ENCODE results near the gene PHF21A.

Gene PHF21A

DNA sequence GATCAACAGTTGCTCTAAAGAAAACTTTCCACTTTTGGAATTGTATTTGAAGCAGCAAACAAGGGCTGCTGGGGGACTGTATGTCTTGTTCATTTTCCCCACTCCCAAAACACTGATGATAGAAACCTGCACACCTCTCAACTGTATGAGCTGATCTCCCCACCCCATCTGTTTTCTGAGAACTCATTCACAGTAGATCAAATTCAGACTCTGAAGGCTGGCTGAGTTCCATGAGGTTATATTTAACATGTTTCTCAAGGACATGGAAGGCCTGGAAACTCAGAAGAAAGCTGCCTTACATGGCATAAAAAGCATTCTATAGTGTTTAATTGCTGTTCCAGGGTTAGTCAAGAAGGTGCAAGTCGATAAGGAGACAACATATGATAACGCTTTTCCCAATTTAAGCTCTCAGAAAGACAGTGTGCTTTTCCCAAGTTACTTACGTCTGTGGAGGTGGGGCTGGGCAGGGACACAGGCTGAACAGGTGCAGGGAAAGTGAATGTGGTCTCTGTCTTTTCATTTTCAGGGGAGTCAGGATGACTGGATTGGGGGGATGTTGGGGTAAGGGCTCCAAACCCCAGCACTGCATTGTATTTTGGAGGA lies 175.8 kb downstream of the PHF21A start:
- Histone ChIP-seq H3K27ac (ENCODE audit: low read depth, low read length) (no peak overlapping the region), H3K4me1 (ENCODE audit: control insufficient read depth in 1 of 2, insufficient read depth in 2 of 2, low read length in 2 of 2) (no peaks in the 10 kb centered on the region), H3K9me3 (ENCODE audit: control insufficient read depth in 1 of 2, low read length in 2 of 2) (no peaks in the 10 kb centered on the region), H3K4me3 (ENCODE audit: low read depth in 1 of 2, low read length in 2 of 2) (no peak overlapping the region), H3K36me3 (ENCODE audit: control insufficient read depth in 1 of 2, insufficient read depth in 2 of 2, low read length in 2 of 2) (peaks cover 25 to 56% of the 10 kb centered on the region in 2 donors), H3K27me3 (ENCODE audit: control insufficient read depth in 1 of 2, insufficient read depth in 2 of 2, low read length in 2 of 2) (no peaks in the 10 kb centered on the region), H3K9ac (ENCODE audit: low read depth in 1 of 2, low read length in 2 of 2) (no peak overlapping the region)

DNA sequence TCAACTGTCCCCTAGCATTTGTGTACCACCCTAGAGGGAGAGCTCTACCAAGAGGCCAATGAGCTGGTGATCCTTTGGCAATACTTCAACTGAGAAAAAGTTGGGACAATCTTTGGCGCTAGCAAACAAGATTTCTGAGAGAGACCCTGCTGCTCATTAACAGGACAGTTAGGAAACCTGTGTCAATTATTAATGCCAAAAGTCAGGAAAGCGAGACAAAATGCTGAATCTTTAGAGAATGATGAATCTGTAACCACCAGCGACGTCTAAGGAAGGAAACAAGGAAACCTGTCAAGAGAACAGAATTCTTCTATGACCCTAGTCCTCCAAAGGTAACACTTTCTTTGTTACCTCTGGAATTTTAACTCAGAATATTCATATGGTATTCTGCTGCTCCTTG lies 178.9 kb downstream of the PHF21A start:
- no peak overlapping the region for H3K9ac ChIP-seq (ENCODE audit: low read depth in 1 of 2, low read length in 2 of 2)
- H3K9me3 ChIP-seq (ENCODE audit: control insufficient read depth in 1 of 2, low read length in 2 of 2) = no peaks in the 10 kb centered on the region
- peaks cover 7 to 28% of the 10 kb centered on the region in 2 donors for H3K36me3 ChIP-seq (ENCODE audit: control insufficient read depth in 1 of 2, insufficient read depth in 2 of 2, low read length in 2 of 2)
- H3K4me3 ChIP-seq (ENCODE audit: low read depth in 1 of 2, low read length in 2 of 2) = no peak overlapping the region
- no peaks in the 10 kb centered on the region for H3K27me3 ChIP-seq (ENCODE audit: control insufficient read depth in 1 of 2, insufficient read depth in 2 of 2, low read length in 2 of 2)
- no peaks in the 10 kb centered on the region for H3K4me1 ChIP-seq (ENCODE audit: control insufficient read depth in 1 of 2, insufficient read depth in 2 of 2, low read length in 2 of 2)
- H3K27ac ChIP-seq (ENCODE audit: low read depth, low read length) = no peak overlapping the region

DNA sequence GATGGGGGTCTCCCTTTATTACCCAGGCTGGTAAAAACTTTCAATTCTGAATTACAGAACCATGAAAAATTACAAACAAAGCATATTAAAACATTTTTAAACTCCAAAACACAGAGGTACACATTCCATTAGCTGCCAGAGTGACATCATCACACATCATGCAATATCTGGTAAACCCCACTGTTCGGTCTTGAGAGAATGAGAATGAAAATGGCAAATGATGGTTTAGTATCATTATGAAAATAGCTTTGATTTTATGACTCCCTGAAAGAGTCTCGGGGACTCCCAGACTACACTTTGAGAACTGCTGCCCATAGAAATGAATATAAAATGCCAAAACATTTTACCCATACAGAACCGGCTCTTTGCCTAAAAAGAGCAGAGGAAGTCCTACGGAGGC lies 180.0 kb downstream of the PHF21A start:
- Histone ChIP-seq H3K9me3 (ENCODE audit: control insufficient read depth in 1 of 2, low read length in 2 of 2) (no peaks in the 10 kb centered on the region), H3K36me3 (ENCODE audit: control insufficient read depth in 1 of 2, insufficient read depth in 2 of 2, low read length in 2 of 2) (peaks cover 3 to 23% of the 10 kb centered on the region in 2 donors), H3K9ac (ENCODE audit: low read depth in 1 of 2, low read length in 2 of 2) (no peak overlapping the region), H3K4me1 (ENCODE audit: control insufficient read depth in 1 of 2, insufficient read depth in 2 of 2, low read length in 2 of 2) (no peaks in the 10 kb centered on the region), H3K27me3 (ENCODE audit: control insufficient read depth in 1 of 2, insufficient read depth in 2 of 2, low read length in 2 of 2) (no peaks in the 10 kb centered on the region), H3K27ac (ENCODE audit: low read depth, low read length) (no peak overlapping the region), H3K4me3 (ENCODE audit: low read depth in 1 of 2, low read length in 2 of 2) (no peak overlapping the region)

DNA sequence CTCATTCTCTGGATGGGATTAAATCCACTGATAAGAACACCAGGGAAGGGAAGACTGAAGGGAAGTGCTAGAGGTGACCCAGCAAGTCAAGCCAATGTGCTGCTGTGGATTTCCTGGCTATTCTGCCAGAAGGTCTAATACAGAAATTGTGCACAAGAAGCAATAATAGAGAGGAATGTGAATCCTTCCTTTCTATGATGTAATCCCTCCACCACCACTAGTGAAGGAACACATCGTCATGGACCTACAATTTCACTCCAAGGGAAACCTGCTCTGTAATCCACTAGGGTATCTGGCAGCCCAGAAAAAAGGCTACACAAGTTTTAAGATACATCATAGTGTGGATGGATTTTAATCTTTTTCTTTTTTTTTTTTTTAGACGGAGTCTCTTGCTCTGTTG lies 181.4 kb downstream of the PHF21A start:
- H3K9ac ChIP-seq (ENCODE audit: low read depth in 1 of 2, low read length in 2 of 2) = no peak overlapping the region
- no peaks in the 10 kb centered on the region for H3K27me3 ChIP-seq (ENCODE audit: control insufficient read depth in 1 of 2, insufficient read depth in 2 of 2, low read length in 2 of 2)
- no peak overlapping the region for H3K4me3 ChIP-seq (ENCODE audit: low read depth in 1 of 2, low read length in 2 of 2)
- H3K9me3 ChIP-seq (ENCODE audit: control insufficient read depth in 1 of 2, low read length in 2 of 2) = no peaks in the 10 kb centered on the region
- no peaks in the 10 kb centered on the region for H3K4me1 ChIP-seq (ENCODE audit: control insufficient read depth in 1 of 2, insufficient read depth in 2 of 2, low read length in 2 of 2)
- H3K36me3 ChIP-seq (ENCODE audit: control insufficient read depth in 1 of 2, insufficient read depth in 2 of 2, low read length in 2 of 2) = peaks cover 9 to 24% of the 10 kb centered on the region in 2 donors
- H3K27ac ChIP-seq (ENCODE audit: low read depth, low read length) = no peak overlapping the region

DNA sequence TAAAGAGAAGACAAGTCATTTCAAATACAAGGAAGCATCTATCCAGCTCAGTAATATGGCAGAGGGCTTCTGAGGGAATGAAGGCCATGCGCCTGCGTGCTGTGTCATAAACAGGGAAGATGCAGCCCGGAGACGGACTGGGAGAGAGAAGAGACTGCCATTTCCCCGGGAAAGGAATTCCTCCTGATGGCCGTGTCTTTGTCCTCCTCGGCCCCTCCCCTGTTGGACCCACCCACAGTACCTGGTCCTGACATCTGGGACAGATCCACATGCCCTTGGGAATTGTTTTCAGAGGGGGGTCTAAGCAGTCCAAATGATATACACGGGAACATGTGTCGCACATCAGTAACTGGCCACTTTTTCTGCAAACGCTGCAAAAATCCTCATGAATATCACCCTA lies 183.3 kb downstream of the PHF21A start:
- H3K4me3 ChIP-seq (ENCODE audit: low read depth in 1 of 2, low read length in 2 of 2) = no peak overlapping the region
- H3K27me3 ChIP-seq (ENCODE audit: control insufficient read depth in 1 of 2, insufficient read depth in 2 of 2, low read length in 2 of 2) = no peaks in the 10 kb centered on the region
- H3K36me3 ChIP-seq (ENCODE audit: control insufficient read depth in 1 of 2, insufficient read depth in 2 of 2, low read length in 2 of 2) = peaks cover 21 to 38% of the 10 kb centered on the region in 2 donors
- H3K9ac ChIP-seq (ENCODE audit: low read depth in 1 of 2, low read length in 2 of 2) = no peak overlapping the region
- H3K4me1 ChIP-seq (ENCODE audit: control insufficient read depth in 1 of 2, insufficient read depth in 2 of 2, low read length in 2 of 2) = no peaks in the 10 kb centered on the region
- H3K27ac ChIP-seq (ENCODE audit: low read depth, low read length) = no peak overlapping the region
- no peaks in the 10 kb centered on the region for H3K9me3 ChIP-seq (ENCODE audit: control insufficient read depth in 1 of 2, low read length in 2 of 2)

DNA sequence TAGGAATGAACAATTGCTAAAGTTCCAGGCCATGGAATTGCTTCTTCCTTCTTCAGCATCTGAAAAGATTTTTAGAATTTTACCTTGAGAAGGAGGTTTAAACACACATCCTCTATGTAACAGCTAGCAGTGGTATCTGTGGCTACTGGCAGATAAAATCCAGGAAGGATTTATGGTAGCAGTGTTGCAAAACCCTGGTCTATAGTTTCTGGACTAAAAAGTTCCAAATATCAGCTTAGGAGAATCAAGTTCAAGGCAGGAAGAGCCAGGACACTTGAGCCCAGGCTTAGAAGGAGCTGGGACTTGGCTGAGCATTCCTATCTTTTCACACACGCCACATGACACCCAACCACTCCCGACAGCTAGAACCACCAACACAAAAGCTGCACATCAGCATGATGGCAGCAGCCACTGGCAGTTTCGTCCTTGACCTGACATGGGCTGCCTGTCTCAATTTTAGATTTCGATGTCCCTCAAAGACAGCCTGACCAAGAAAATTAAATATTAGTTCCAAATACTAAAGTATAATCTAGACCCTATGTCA lies 184.7 kb downstream of the PHF21A start:
- Histone ChIP-seq H3K27me3 (ENCODE audit: control insufficient read depth in 1 of 2, insufficient read depth in 2 of 2, low read length in 2 of 2) (no peaks in the 10 kb centered on the region), H3K27ac (ENCODE audit: low read depth, low read length) (no peak overlapping the region), H3K9ac (ENCODE audit: low read depth in 1 of 2, low read length in 2 of 2) (no peak overlapping the region), H3K9me3 (ENCODE audit: control insufficient read depth in 1 of 2, low read length in 2 of 2) (no peaks in the 10 kb centered on the region), H3K4me1 (ENCODE audit: control insufficient read depth in 1 of 2, insufficient read depth in 2 of 2, low read length in 2 of 2) (no peaks in the 10 kb centered on the region), H3K36me3 (ENCODE audit: control insufficient read depth in 1 of 2, insufficient read depth in 2 of 2, low read length in 2 of 2) (peaks cover 21 to 47% of the 10 kb centered on the region in 2 donors), H3K4me3 (ENCODE audit: low read depth in 1 of 2, low read length in 2 of 2) (no peak overlapping the region)

DNA sequence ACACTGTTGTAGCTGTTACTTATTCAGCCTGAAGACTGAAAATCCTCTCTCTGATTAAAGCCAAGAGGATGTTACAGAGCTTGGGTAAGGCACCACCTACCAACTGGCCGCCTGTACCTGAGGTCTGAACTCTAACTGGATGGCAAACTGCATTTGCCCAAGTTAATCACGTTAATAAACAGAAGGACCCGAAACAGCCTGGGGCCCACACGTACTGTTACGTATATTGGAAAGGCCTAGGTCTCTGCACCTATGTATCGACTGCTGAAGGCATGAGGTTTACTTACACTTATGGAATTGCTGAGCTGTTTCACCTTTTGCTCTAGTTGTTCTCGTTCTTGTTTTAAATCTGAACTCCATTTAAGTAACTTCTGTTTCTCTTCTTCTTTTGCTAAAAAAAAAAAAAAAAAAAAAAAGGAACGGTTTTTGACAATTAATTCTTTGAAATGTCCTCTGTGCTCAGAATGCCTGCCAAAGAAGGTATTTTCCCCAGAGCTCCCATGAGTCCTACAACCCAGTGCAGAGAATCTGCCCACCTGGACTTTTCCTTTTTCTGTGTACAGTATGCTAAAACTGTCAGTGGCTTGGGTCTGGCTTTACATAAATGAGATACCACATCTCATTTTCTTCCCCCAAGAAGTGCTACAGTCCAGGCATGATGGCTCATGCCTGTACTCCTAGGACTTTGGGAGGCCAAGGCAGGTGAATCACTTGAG lies 185.7 kb downstream of the PHF21A start:
- Histone ChIP-seq H3K4me1 (ENCODE audit: control insufficient read depth in 1 of 2, insufficient read depth in 2 of 2, low read length in 2 of 2) (peaks cover under 1 to 2% of the 10 kb centered on the region in 2 donors), H3K36me3 (ENCODE audit: control insufficient read depth in 1 of 2, insufficient read depth in 2 of 2, low read length in 2 of 2) (peaks cover 21 to 44% of the 10 kb centered on the region in 2 donors), H3K9me3 (ENCODE audit: control insufficient read depth in 1 of 2, low read length in 2 of 2) (no peaks in the 10 kb centered on the region), H3K27ac (ENCODE audit: low read depth, low read length) (no peak overlapping the region), H3K4me3 (ENCODE audit: low read depth in 1 of 2, low read length in 2 of 2) (no peak overlapping the region), H3K27me3 (ENCODE audit: control insufficient read depth in 1 of 2, insufficient read depth in 2 of 2, low read length in 2 of 2) (no peaks in the 10 kb centered on the region), H3K9ac (ENCODE audit: low read depth in 1 of 2, low read length in 2 of 2) (no peak overlapping the region)

DNA sequence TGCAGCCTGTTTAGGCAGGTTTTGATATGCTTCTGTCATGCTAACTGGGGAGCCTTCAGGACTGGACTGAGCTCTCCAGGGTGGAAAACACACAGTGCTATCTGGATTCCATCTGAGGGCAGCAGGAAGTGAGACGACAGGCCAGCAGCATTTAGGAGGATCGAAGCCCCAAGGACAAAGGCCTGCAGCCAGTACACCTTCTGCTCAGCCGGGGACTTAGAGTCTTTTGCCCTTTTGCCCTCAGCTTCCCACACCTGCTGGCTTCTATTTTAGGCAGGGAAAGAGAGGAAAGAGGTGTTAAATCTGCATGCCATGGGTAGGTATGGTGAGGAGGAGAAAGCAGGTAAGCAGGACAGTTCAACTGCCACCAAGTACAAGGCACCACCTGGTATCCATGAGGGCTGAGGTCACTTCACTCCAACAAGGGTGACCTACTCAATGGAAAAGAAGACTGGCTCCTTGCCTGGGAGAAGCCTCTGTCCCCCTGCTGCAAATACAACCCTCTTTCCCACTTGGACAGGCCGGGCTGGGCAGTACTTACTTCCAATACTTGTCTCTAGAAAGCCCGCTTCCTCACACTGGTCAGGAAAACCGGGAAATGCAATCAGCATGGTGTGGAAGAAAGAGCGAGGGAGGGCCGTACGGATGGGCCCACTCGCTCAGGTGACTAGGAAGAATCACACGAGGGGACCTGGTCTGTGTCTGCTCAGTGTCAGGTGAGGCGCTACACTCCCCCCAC lies 186.5 kb downstream of the PHF21A start:
- Histone ChIP-seq H3K36me3 (ENCODE audit: control insufficient read depth in 1 of 2, insufficient read depth in 2 of 2, low read length in 2 of 2) (peaks cover 21 to 44% of the 10 kb centered on the region in 2 donors), H3K27me3 (ENCODE audit: control insufficient read depth in 1 of 2, insufficient read depth in 2 of 2, low read length in 2 of 2) (no peaks in the 10 kb centered on the region), H3K4me3 (ENCODE audit: low read depth in 1 of 2, low read length in 2 of 2) (no peak overlapping the region), H3K9ac (ENCODE audit: low read depth in 1 of 2, low read length in 2 of 2) (no peak overlapping the region), H3K27ac (ENCODE audit: low read depth, low read length) (no peak overlapping the region), H3K4me1 (ENCODE audit: control insufficient read depth in 1 of 2, insufficient read depth in 2 of 2, low read length in 2 of 2) (peaks cover 8 to 9% of the 10 kb centered on the region in 2 donors), H3K9me3 (ENCODE audit: control insufficient read depth in 1 of 2, low read length in 2 of 2) (no peaks in the 10 kb centered on the region)

DNA sequence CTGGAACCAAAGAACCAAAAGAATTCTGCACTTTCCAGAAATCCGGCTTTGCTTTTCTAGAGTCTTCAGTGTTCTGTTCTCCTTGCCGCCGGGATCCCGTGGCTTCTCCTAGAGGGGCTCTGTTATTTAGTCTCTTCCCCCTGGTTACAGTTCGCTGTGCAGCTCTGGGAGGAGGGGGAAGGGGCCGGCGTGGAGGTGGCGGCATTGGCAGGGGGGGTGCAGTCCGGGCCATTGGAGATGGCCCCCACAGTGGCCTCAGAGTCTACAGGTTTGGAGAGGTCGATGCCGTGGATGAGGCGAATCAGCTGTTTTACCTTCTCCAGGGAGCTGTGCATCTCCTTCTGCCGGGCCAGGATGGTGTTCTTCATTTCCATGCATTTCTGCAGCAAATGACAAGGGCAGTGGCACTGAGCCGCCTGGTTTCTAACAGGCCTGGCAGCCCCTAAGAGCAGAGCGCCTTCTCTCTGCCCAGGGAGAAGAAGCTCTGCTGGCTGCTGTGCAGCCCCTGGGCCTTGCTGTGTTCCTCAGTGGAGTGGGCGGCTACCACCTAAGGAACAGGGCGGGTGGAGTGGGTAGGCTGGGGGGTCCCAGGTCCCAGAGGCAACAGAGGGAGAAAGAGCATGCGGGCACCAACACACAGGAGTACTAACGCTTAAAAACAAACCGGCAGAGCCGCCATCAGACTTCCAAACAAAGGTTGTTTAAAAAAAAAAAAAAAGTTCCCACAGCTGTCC lies 187.2 kb downstream of the PHF21A start:
- Histone ChIP-seq H3K36me3 (ENCODE audit: control insufficient read depth in 1 of 2, insufficient read depth in 2 of 2, low read length in 2 of 2) (peaks cover 21 to 44% of the 10 kb centered on the region in 2 donors), H3K27ac (ENCODE audit: low read depth, low read length) (no peak overlapping the region), H3K4me3 (ENCODE audit: low read depth in 1 of 2, low read length in 2 of 2) (no peak overlapping the region), H3K9me3 (ENCODE audit: control insufficient read depth in 1 of 2, low read length in 2 of 2) (no peaks in the 10 kb centered on the region), H3K9ac (ENCODE audit: low read depth in 1 of 2, low read length in 2 of 2) (no peak overlapping the region), H3K27me3 (ENCODE audit: control insufficient read depth in 1 of 2, insufficient read depth in 2 of 2, low read length in 2 of 2) (no peaks in the 10 kb centered on the region), H3K4me1 (ENCODE audit: control insufficient read depth in 1 of 2, insufficient read depth in 2 of 2, low read length in 2 of 2) (peaks cover 12 to 14% of the 10 kb centered on the region in 2 donors)

All from duodenal mucosa (tissue), 2 donors.